Right renal pelvis (tissue), 4 donors: ENCODE data around the gene LACRT. TPM values are rescaled to one million over a fixed set of nuclear protein-coding genes. Genes with fewer than 3 reads are reported as not detected.

ENCODE experiments used
- polyA plus RNA-seq, 4 donors: library from polyadenylated mRNA; unstranded; fragments of 120-200 nt; gene quantifications; one replicate each; pipeline ENCODE4 v1.2.1, GENCODE V29; 2013; ENCODE audit not compliant: insufficient read length in 4 of 4

Gene LACRT
- polyA plus RNA-seq, 4 donors: not detected

Other genes with a start within 250 kb of the LACRT start
- gene ITGA5, start 215.6 kb downstream of the LACRT start, polyA plus RNA-seq: 10 to 100 TPM; 39.2 to 50.6 (median 44.7) TPM
- gene GTSF1, start 161.3 kb downstream of the LACRT start, polyA plus RNA-seq: under 1 TPM in 1 of 4 donors, not detected in 3; 0.04 TPM
- 1 to 10 TPM; 3.4 to 4.0 (median 3.6) TPM for gene NCKAP1L, start 137.1 kb downstream of the LACRT start, polyA plus RNA-seq
- 1 to 10 TPM; 8.0 to 9.5 (median 8.8) TPM for gene PDE1B, start 85.3 kb downstream of the LACRT start, polyA plus RNA-seq
- gene PPP1R1A, start 46.2 kb downstream of the LACRT start, polyA plus RNA-seq: 10 to 100 TPM; 52.2 to 64.5 (median 60.9) TPM
- gene DCD, start 13.5 kb upstream of the LACRT start, polyA plus RNA-seq: not detected
- gene MUCL1, start 219.6 kb upstream of the LACRT start, polyA plus RNA-seq: not detected